Activated B cell treated with CpG ODN at 0.5 μM for 24 hours (primary cell): Measurements from ENCODE around the gene LGALS1. TPM values are rescaled to one million over a fixed set of nuclear protein-coding genes. Genes with fewer than 3 reads are reported as not detected.

Experiments
- ATAC-seq: fragments of 200-7000 bp; cut with Tn5 transposase; one replicate; pipeline ENCODE4 v1.10.0; 2021; ENCODE audit warnings: low read depth, mild to moderate bottlenecking, moderate library complexity
- CTCF ChIA-PET: fragments of 350-600 bp; sonication (Branson Sonifier 250); formaldehyde crosslinking; loops from one replicate; lab custom pipeline; 2021; ENCODE audit warnings: antibody characterized with exemption; lab: Charles Lee
- POLR2A ChIA-PET: fragments of 350-600 bp; sonication (Branson Sonifier 250); formaldehyde crosslinking; loops from one replicate; lab custom pipeline; 2021; ENCODE audit warnings: antibody characterized with exemption; lab: Charles Lee
- DNase-seq: peaks from one replicate; pipeline ENCODE4 v3.0.0; 2022
- H3K27ac Mint-ChIP-seq: one replicate; pipeline ENCODE4 v1.8.0; 2020; ENCODE audit warnings: mixed read lengths
- H3K27me3 Mint-ChIP-seq: one replicate; pipeline ENCODE4 v1.8.0; 2021; ENCODE audit warnings: mixed read lengths
- H3K36me3 Mint-ChIP-seq: one replicate; pipeline ENCODE4 v1.8.0; 2021; ENCODE audit warnings: low read depth, mixed read lengths
- H3K4me1 Mint-ChIP-seq: one replicate; pipeline ENCODE4 v1.8.0; 2021; ENCODE audit warnings: mixed read lengths
- H3K4me3 Mint-ChIP-seq: one replicate; pipeline ENCODE4 v1.8.0; 2020; ENCODE audit warnings: mild to moderate bottlenecking, mixed read lengths
- H3K9me3 Mint-ChIP-seq: one replicate; pipeline ENCODE4 v1.8.0; 2020; ENCODE audit warnings: mixed read lengths
- CTCF ChIP-seq: fragments of 200-600 bp; IDR thresholded peaks from one replicate; pipeline ENCODE4 v1.8.0; 2022; ENCODE audit warnings: antibody characterized with exemption, mild to moderate bottlenecking
- intact Hi-C: fragments of 100-400 bp; cut with micrococcal nuclease; formaldehyde crosslinking; loops from one replicate; pipeline ENCODE4 v1.15.1; 2024
- total RNA-seq: library from RNA; stranded (reverse); gene quantifications from 2 replicates; pipeline ENCODE4 v1.2.3, GENCODE V29; 2022

LGALS1 gene
- total RNA-seq, 1 donor from 2014 or later = 230 TPM

GRCh38 chr22:37636949-37637273, 38.5 kb upstream of the LGALS1 start:
- intact Hi-C loops = loop anchor here (10.0 kb wide), 1 partner anchor 208 kb away; the partner anchor contains the start of genes ANKRD54 and EIF3L
- Mint-ChIP-seq H3K9me3 (no peaks in the 10 kb centered on the region), H3K27ac (peak overlapping the region; percentile 65), H3K4me3 (no peak overlapping the region), H3K4me1 (peaks cover 73% of the 10 kb centered on the region), H3K36me3 (peaks cover 12% of the 10 kb centered on the region), H3K27me3 (no peaks in the 10 kb centered on the region)
- POLR2A ChIA-PET = interaction anchor here (0.6 to 5.2 kb wide), 7 partner anchors 11 to 1752 kb away, joined by 4 to 64 read pairs (median 6); partner anchors contain the start of genes GGA1 and LGALS1
- no peak for TF ChIP-seq CTCF
- CTCF ChIA-PET = interaction anchor here (1.0 to 2.3 kb wide), 6 partner anchors 12 to 45 kb away, joined by 3 to 7 read pairs (median 4); partner anchors contain the start of gene PDXP
- ATAC-seq = no peak
- DNase-seq = no peak

GRCh38 chr22:37638391-37639069, 36.9 kb upstream of the LGALS1 start:
- ChIA-PET CTCF (interaction anchor here (1.1 to 1.2 kb wide), 3 partner anchors 15 to 32 kb away, joined by 4 to 5 read pairs (median 4); partner anchors contain the start of gene GGA1), POLR2A (interaction anchor here (0.6 to 5.5 kb wide), 10 partner anchors 12 to 410 kb away, joined by 3 to 51 read pairs (median 4); partner anchors contain the start of genes GGA1, NOL12 and PDXP)
- H3K27me3 Mint-ChIP-seq = no peaks in the 10 kb centered on the region
- peaks cover 17% of the 10 kb centered on the region for H3K36me3 Mint-ChIP-seq
- peaks cover 72% of the 10 kb centered on the region for H3K4me1 Mint-ChIP-seq
- DNase-seq = no peak
- H3K4me3 Mint-ChIP-seq = peak overlapping the region; percentile 95
- intact Hi-C loops = loop anchor here (1.0 to 10.0 kb wide), 2 partner anchors 11 to 206 kb away; partner anchors contain the start of genes ANKRD54 and EIF3L
- ATAC-seq = no peak
- no peak for TF ChIP-seq CTCF
- H3K27ac Mint-ChIP-seq = peak overlapping the region; percentile 65
- no peaks in the 10 kb centered on the region for H3K9me3 Mint-ChIP-seq

GRCh38 chr22:37639070-37639760, 36.2 kb upstream of the LGALS1 start, which contains the start of gene SH3BP1:
Gene SH3BP1, plus strand, starts transcription at chr22:37639669. Its CDS starts 119 bp downstream, at chr22:37639788.
- CTCF ChIA-PET = interaction anchor here (1.2 to 7.1 kb wide), 3 partner anchors 12 to 43 kb away, joined by 4 to 163 read pairs (median 90); partner anchors contain the start of genes GGA1 and NOL12
- DNase-seq (peak; percentile 63), ATAC-seq (peak; percentile 64)
- Mint-ChIP-seq H3K27ac (peak within 1 kb of the TSS; percentile 93), H3K9me3 (no peaks in the 10 kb centered on the region), H3K36me3 (peaks cover 23% of the 10 kb centered on the region), H3K4me3 (peak within 1 kb of the TSS; percentile 95), H3K4me1 (peaks cover 69% of the 10 kb centered on the region), H3K27me3 (no peaks in the 10 kb centered on the region)
- TF ChIP-seq CTCF = no peak
- POLR2A ChIA-PET = interaction anchor here (0.6 to 5.5 kb wide), 9 partner anchors 9 to 676 kb away, joined by 3 to 51 read pairs (median 4); partner anchors contain the start of genes GGA1, LGALS1 and PDXP
- intact Hi-C loops = loop anchor here (10.0 kb wide), 1 partner anchor 206 kb away; the partner anchor contains the start of genes ANKRD54 and EIF3L

- H3K9me3 Mint-ChIP-seq = no peaks in the 10 kb centered on the region
- ChIA-PET CTCF (interaction anchor here (1.0 to 7.1 kb wide), 4 partner anchors 13 to 43 kb away, joined by 3 to 163 read pairs (median 47); partner anchors contain the start of genes GGA1 and NOL12), POLR2A (interaction anchor here (0.6 to 5.5 kb wide), 9 partner anchors 8 to 676 kb away, joined by 3 to 51 read pairs (median 5); partner anchors contain the start of genes GGA1, LGALS1 and PDXP)
- H3K27me3 Mint-ChIP-seq = no peaks in the 10 kb centered on the region
- H3K4me1 Mint-ChIP-seq = peaks cover 61% of the 10 kb centered on the region
- DNase-seq = no peak
- peak overlapping the region; percentile 93 for H3K27ac Mint-ChIP-seq
- peaks cover 30% of the 10 kb centered on the region for H3K36me3 Mint-ChIP-seq
- intact Hi-C loops = loop anchor here (10.0 kb wide), 1 partner anchor 205 kb away; the partner anchor contains the start of genes ANKRD54 and EIF3L
- H3K4me3 Mint-ChIP-seq = peak overlapping the region; percentile 95
- TF ChIP-seq CTCF = no peak
- peak; percentile 15 for ATAC-seq
Observed at GRCh38 chr22:37639771-37640590, 35.5 kb upstream of the LGALS1 start.
